ENCODE measurements around the gene PTPN3.
A peak's percentile ranks its signal among the peaks of the same experiment; 100 is the strongest.

Gene PTPN3

DNA sequence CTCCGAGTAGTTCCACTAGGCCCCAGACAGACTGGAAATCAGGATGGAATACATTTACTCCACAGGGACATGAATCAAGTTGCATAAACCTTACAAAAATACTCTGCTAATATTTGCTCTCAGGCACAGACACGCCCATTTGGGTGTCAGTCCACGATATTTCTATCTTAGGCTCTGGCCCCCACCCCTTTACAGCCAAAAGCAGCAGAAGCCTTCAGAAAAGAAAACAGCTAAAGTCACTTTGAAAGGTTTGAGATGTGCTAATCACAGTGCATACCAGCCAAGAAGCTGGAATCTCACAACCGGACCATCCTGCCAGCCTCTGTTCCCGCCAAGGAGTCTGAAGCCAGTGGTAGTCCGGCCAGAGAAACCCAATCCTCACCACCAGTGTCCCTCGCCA is 22.6 kb downstream of the PTPN3 start:
- no peak for DNase-seq (ENCODE audit: low spot score)

DNA sequence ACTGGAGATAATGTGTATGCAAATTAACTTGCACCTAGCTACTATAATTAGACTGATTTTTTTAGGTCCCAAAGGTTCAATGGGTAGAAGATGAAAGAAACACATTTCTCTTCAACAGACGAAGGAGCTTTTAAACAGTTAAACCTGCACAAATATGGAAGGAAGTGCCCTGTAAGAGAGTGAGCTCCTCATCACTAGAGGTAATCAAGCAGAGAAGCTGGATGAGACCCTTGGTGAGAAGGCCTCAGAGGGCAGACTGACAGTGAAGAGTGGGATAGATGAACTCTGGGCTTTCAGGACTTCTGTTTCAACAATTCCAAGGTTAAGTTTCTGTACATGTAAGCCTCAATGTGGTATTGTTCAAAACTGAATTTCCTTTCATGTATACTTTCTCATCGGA is 23.2 kb downstream of the PTPN3 start:
- DNase-seq (ENCODE audit: low spot score): no peak

DNA sequence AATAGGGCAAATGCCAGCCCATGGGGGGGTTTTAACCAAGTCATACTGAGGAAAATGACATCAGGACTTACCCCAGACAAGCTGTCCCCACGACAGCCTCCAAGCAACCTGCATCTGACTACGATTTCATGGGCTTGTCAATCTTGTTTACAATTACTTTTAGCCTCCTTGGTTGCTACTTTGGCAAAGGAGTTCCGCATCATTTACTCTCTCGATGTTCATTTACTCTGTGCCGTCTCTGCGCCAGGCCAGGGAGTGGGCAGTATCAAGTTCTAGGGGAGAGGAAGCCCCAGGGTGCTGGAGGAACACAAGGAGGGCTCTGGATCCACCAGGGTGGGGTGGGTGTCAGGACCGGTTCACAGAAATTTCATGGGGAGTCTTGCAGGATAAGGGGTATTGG is 23.9 kb downstream of the PTPN3 start:
- no peak for DNase-seq (ENCODE audit: low spot score)

DNA sequence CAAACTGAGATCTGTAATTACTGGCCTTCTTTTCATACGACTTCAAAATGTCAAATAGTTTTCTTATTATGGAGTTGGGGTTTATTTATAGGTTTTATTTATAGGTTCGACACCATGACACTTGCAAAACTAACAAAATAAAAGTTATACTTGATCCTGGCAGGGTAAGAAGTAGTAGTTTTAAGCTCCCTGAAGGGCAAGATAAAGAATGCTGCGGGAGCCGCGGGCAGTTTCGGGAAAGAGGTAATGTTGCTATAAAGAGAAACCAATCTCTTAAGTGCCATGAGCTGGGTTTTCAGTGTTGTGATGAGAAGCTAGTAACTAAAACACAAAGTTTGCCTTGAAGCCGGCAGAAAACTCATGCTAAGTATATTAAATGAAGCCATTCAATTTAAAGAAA is 24.8 kb downstream of the PTPN3 start:
- no peak for DNase-seq (ENCODE audit: low spot score)

DNA sequence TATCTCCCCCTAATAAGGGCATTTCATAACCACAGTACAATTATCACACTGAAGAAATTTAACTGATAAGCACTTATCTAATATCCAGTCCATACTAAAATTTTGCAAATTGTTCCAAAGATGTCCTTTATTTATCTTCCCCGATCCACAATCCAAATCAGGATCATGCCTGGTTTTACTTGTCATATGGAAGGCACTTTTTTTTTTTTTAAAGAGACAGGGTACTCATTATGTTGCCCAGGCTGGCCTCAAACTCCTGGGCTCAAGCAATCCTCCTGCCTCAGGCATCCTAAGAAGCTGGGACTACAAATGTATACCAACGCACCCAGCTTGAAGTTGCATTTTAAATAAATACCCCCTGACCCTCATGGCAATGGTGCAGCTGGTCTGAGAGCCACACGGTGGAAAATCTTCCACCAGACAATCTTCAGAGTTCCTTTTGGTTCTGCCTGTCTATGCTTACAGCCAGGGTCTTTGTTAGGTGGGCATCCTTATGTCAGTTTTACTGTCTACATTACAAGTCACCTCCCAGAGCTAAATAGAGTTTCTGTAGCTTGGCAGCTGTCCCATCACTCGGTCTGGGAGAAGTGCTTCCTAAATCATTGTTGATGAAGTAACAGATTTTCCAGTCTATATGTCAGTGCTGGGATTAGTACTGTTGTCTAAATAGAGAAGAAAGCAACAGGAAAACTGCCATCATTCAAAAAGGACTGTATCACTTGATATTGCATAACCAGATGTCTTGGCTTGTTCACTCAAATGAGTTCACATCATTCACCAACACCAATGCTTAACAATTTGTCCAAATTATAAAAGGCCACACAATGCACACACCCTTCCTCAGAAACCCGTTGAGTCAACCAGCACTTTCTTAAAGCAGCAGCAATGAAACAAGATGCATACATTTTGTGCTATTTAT is 26.4 kb downstream of the PTPN3 start:
- DNase-seq (ENCODE audit: low spot score): no peak

DNA sequence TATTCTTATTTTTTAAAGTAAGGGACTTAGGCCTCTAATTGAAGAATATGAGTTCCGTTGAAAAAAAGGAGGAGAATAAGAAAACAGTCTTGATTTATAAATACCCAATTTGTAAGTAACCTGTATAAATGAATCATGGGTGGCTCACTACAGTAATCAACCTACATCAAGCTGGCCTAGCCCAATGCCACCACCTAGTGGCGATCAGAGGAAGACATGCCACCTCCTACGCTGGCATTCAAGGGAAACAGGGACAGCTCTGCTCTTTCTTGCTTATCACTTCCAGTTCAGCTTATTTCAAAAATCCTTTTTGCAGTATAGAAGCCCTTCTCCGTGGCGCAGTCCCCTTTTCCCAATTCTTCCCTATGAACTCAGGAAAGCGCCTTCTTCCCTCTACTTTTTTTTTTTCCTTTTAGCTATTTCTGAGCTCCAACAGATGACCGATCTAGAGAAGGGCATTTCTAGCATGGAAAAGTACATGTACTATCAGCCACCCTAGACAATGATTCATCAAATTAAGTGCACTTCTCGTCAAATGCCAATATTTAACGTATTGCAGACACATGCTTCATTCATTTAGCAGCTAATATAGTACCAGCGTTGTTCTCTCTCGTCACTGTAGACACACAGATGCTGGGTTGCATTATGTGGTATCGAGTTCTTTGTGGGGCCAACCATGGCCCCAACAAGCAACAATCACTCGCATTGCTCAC is 28.3 kb downstream of the PTPN3 start:
- DNase-seq (ENCODE audit: low spot score): peak; percentile 78

DNA sequence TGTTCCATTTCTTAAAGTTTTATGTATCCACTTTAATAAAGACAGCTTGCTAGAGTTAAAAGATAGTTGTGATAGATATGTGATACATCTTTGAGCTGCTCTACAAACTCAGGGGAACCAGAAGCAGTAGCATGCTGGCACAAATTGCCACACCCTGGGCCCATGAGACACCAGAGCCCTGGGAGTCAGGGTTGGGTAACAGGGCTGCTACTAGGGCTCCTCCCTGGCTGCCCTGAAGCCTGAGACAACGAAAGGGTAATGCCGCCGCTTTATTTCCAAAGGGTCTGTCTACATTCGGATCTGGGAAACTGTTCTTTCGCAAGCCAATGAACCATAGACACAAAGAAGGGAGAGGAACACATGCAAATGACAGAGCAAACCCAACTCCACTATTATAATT is 29.2 kb downstream of the PTPN3 start:
- DNase-seq (ENCODE audit: low spot score): no peak

DNA sequence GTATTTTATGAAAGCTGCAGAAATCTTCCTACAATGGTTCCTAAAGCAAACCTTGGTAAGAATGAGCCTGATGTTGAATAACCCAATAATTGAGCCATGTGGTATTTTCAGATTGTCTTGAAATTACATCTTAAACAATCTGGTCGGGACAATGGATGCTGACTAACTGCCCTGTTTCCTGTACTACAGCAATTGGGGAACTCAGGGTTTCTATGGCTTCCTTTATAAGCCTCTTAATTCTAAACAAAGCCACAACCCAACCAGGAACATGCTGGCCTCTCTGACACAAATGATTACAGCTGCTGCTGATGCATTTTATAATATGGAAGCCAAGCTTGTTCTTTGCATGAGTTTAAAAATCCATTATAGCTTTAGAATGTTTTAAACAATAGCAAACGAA is 30.2 kb downstream of the PTPN3 start:
- DNase-seq (ENCODE audit: low spot score): no peak

DNA sequence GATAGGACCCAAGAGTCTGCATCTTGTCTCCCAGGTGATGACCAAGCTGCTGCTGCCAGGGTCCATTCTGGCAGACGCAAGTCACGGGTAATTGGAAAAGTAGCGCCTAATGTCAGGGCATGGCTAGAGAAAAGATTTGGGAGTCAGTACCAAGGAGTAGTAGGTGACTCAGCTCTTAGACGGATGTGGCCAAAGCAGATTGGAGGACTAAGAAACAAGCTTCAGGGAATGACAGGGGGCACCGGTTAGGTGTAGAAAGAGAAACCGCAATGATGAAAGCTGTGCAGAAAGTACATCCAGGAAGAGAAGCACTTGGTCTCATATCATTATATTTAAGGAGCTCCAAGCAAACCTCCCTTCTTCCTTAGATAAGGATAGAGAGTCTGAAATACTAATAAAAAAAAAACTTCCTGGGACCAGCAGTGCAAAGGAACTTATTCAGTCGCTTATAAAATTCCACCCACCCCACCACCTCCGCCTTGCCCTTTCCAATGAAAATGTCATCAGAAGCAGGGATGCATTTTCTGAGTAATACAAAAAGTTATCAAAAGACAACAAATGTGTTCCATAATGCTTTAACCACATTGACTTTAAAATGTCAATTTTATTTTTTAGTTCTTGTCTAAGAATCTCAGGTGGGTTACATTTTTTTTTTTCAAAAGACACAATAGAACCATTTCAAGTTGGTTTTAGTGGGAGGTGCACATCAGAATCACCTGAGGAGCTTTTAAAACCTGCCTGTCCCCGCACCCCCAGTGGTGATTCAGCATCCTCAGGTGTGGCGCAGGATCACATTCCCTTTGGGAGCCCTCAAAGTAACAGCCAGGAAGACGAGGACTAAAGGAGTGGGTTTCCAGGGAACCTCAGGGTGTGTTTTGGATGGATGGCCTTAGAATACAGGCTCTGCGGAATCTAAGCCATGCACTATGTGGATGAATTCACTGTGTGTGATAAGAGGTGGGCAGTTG is 31.2 kb downstream of the PTPN3 start:
- DNase-seq (ENCODE audit: low spot score): no peak

DNA sequence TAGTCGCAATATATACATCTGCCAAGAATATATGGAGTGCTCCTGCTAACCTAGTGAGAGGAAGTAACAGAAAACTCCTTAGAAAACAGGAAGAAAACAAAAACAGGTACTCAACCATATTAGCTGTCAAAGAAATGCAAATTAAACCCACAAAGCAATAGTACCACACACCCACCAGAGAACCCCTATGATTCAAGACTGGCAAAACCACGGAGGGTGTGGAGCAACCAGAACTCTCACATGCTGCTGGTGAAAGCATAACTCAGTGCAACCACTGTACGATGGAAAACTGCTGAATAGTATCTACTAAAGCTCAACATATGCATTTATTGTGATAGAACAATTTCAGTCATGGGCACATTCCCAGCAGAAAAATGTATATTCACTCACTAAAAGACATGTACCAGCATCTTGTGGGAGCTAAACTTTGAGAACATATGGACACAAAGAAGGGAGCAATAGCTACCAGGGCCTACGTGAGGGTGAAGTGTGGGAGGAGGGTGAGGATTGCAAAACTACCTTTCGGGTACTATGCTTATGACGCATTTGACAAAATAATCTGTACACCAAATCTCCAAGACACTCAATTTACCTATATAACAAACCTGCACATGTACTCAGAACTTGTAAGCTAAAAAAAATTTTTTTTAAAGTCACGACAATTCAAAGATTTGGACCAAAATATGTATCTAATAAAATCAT is 34.0 kb downstream of the PTPN3 start:
- DNase-seq (ENCODE audit: low spot score): no peak

DNA sequence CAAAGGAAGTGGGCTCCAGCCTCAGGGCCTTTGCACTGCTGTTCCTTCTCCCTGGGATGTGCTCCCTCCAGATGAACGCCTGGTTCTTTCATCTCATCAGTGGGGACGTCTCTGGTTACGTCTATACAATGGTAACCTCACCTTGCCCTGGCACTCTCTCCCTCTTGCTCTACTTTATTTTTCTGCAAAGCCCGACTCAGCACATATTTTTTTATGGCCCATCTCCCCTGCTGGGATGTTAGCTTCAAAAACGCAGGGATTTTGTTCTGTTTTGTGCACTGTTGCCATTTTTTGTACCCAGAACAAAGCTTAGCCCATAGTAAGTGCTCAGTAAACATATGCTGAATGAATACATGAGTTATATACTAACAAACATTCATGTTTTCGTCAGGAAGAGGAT is 37.5 kb downstream of the PTPN3 start:
- no peak for DNase-seq (ENCODE audit: low spot score)

DNA sequence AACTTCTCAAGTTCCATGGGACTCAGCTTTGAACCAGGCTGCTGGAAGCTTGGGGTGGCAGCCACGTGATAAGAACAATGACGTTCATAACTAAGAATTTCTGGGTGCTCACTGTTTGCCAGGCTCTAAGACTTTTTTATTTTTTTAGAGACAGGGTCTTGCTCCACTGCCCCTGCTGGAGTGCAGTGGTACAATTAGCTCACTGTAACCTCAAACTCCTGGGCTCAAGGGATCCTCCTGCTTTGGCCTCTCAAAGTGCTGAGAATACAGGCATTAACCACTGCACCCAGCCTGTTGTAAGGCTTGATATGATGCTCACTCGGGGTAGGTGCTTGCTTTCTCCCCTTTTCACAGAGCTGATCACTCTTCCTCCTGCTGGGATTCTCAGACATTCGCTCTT is 38.7 kb downstream of the PTPN3 start:
- DNase-seq (ENCODE audit: low spot score): peak; percentile 7

DNA sequence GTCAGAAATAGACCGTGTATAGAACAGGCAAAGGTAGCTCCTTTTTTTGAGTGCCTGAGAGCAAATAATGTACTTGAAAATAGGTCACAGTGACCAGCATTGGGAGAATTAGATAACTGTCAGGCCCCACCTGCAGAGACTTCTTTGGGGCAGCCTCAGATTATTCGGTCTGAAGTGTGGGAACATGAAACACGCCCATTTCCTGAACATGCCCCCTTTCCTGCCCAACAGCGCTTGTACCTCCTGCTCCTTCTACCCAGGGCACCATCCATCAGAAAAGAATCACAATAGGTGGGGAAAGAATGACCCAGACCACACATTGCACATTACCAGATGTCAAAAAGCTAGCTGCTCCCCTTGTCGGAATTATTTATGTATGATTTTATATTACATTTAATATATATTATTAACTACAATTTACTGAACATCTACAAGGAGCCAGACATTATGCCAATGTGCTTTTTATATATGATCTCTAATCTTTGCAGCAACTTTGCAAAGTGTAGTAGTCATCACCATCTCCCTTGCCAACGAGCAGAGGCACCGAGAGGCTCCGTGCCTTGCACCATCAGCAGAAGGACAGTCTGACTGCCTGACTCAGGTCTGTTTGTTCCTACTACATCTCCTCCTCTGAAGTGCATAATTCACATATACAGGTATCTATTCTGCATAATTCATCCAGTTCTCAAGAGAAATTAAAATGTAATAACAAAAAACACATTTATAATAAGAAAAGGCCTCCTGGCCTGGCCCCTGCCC is 39.5 kb downstream of the PTPN3 start:
- DNase-seq (ENCODE audit: low spot score): no peak

DNA sequence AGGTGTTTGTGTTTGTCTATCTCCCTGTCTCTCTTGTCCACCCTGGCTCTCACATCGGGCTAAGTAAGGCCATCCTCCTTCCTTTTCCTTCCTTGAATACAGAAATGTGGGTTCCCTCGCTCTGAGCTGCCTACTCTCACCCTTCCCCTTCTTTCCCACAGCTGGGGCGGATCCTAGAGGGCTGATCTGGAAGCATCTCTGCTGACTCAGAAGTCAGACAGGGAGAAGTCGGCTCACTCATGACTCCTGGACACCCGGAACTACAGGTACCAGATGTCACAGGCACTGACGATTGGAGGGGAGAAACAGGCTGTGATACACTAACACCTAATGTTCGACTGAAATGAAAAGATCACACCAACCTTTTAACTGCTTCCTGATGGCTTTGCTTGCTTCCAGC is 41.3 kb downstream of the PTPN3 start:
- no peak for DNase-seq (ENCODE audit: low spot score)

DNA sequence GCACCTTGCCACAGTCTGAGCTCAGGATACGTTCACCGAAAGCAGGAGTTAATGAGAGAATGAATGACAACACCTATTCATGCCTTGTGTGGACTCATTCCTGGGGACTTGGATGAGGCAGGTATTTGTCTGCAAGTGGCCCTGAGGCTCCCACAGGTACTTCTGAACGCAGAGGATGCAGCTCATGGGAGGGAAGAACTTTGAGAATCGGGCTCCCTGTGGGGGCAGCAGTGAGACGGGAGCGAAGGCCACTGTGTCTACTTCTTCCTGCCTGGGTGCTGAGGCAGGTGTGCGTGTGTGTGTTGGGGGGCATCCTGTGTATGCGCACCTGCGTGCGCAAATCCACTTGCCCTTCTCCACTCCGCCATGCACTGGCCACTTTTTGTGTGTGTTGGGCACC is 42.2 kb downstream of the PTPN3 start:
- no peak for DNase-seq (ENCODE audit: low spot score)

DNA sequence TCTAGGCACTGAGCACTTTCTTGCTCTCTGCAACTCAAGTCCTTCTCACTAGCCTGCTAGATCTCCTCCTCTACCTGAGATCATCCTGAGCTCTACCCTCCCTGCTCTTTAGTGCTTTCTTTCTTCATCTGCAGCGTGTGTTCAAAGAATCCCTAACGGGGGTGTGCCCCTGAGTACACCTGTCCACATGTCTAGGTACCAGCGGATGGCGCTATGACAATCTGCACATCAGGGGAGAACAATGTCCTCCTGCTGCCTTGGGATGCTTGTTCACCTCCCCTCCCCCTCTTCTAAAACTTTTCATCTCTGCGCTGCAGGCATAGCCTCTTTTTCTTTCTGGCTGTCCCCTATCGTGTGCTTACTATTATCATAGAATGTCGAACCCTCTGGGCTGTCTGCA is 42.7 kb downstream of the PTPN3 start:
- no peak for DNase-seq (ENCODE audit: low spot score)

DNA sequence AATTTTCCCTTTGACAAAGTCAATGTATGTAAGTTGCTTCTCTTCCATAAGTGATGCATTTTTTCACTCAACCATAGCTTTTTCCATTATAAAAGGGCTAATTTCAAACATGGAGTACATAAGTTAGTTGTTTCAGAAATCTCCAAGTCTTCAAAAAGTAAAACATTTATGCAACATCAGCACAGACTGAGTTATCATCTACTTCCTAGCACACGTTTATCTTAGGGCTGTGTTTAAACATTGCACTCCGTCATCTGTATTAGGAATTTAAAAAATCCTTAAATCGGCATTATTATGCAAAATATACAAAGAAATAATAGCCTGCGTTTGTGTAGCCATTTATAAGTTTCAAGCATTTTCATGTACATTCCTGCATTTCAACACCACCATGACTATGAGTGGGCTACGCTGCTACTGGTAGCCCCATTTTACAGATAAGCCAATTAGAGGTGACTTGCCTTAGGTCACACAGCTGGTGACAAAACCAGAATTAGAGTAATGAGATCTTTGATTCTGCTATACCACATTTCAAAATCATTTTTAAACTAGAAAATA is 43.4 kb downstream of the PTPN3 start:
- DNase-seq (ENCODE audit: low spot score): no peak

DNA sequence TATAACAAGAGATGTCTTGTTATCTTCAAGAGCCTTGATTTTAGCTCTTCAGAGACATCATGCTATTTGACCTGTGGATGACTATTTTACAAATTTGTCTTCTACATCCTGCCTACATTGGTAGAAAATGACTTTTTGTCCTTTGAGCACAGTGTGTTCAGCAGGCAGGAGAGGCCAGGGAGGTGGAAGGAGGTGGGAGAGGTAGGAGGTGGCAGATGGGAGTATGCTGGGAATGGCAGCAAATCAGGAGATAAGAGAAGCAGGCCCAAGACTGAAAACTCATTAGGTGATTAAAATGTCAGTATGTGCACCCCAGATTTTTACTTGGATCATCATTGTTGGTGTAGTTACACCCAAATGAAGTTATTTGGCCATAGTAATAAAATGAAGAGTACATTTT is 44.1 kb downstream of the PTPN3 start:
- no peak for DNase-seq (ENCODE audit: low spot score)

DNA sequence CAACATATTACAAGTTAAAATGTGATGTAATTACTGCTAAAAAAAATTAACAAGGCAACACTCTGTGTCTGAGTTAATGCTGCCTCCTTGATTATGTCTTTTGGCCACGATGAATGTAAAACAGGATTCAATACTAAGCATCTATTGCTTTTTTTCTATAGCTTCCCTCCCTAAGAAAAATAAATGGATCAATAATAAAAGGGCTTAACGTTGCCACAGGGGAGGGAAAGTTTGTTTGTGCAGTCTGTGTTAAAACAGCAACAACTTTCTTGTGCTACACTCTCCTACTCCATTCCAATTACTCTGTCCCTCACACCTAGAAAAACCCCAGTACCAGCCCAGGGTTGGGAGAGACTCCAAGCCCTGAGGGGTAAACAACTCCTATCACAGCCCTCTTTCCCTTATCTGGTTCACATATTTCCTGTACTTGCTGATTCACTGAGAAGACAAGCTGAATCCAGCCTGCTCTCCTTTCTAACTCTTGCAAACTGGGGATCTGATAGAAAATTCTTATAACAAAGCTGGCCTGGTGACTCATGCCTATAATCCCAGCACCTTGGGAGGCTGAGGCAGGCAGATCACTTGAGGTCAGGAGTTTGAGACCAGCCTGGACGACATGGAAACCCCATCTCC is 44.8 kb downstream of the PTPN3 start:
- no peak for DNase-seq (ENCODE audit: low spot score)

DNA sequence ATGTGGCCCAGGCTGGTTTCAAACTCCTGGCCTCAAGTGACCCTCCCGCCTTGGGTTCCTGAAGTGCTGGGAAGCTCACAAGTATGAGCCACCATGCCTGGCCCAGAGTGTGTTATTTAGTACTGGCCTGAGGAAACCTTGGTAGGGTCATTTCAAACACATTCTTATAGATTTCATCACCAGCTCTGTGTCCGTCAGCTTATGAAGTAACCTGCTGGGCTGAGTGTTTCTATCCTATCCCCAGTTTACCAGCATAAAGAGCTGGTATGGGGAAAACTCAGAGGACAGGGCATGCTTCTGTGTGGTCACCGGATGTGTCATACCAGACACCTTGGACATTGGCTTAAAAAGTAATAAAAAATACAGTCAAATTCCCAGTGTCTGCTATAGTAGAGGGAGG is 45.3 kb downstream of the PTPN3 start:
- DNase-seq (ENCODE audit: low spot score): no peak

Measured in NAMALWA (cell line).